AG10803 (cell line): ENCODE data around the gene SHC2.

ENCODE experiments used
- DNase-seq: peaks from one replicate; pipeline ENCODE4 v3.0.0; 2010; ENCODE audit warnings: low read depth
- H3K4me3 ChIP-seq: 2 replicates; pipeline ENCODE4 v1.5.1; 2011; ENCODE audit warnings: mild to moderate bottlenecking, low read length, control low read depth
- CTCF ChIP-seq: conservative IDR thresholded peaks from 2 replicates; pipeline ENCODE4 v1.5.1; 2011; ENCODE audit warnings: mild to moderate bottlenecking, low read length, control low read depth, inconsistent platforms

SHC2 gene

GRCh38 chr19:373391-374182, 87.2 kb downstream of the SHC2 start:
- no peak for DNase-seq
- no peak for TF ChIP-seq CTCF
- H3K4me3 ChIP-seq: no peak overlapping the region

DNA sequence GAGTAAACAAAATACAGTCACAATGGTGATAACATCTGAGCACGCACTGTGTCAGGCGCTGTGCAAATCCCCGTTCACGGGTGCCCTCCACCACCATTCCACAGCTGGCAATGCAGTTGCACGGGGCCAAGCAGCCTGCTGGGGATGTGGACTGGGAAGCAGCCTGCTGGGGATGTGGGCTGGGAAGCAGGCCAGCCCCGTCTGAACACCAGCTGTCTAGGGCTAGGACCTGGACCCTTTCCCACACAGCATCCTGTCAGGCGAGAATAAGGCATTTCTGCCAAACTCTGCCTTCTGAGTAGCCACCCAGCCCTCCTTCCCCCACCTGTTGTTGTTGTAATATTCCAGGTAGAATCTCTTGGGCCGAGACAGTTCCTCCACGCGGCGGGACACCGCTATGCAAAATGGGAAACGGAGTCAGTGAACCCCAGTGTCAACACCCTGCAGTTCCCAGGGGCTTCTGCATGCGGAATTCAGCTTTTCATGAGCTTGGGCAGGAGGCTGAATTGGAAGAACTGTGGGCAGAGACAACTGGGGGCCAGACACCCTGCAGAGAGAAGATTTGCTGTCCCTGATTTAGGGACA, 88.4 kb downstream of the SHC2 start:
- no peak for TF ChIP-seq CTCF
- H3K4me3 ChIP-seq: no peak overlapping the region
- peak; percentile 93 for DNase-seq

DNA sequence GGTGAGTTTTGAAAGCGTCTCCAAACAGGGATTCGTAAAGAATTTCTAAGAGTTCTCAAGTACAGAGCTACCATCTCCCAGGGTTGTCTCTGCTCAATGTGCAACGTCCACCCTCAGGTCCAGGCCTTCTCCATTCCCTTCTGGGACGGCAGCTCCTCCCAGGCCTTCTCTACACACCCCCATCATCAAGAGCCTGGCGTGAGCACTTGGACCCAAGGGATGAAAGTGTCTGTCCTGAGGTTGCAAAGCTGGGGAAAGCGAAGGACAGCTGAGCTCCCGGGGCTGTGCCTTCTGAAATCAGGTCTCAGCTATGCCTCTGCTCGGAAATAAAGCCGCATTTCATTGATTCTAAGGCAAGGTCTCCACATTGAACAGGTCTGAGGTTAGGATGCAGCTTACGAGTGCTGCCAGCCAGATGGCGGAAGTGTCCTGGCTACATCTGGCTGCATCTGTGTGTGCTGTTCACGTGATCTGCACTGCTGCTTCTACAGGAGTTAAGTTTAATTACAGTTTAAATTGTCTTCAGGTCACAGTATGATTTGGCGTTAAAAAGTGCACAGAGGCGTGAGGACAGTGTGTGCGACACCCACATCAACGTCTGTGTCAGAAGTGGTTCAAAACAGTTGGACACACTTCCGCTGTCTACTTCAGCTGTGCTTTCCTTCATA, 89.2 kb downstream of the SHC2 start:
- TF ChIP-seq CTCF: no peak
- no peak overlapping the region for H3K4me3 ChIP-seq
- DNase-seq: peak; percentile 35

DNA sequence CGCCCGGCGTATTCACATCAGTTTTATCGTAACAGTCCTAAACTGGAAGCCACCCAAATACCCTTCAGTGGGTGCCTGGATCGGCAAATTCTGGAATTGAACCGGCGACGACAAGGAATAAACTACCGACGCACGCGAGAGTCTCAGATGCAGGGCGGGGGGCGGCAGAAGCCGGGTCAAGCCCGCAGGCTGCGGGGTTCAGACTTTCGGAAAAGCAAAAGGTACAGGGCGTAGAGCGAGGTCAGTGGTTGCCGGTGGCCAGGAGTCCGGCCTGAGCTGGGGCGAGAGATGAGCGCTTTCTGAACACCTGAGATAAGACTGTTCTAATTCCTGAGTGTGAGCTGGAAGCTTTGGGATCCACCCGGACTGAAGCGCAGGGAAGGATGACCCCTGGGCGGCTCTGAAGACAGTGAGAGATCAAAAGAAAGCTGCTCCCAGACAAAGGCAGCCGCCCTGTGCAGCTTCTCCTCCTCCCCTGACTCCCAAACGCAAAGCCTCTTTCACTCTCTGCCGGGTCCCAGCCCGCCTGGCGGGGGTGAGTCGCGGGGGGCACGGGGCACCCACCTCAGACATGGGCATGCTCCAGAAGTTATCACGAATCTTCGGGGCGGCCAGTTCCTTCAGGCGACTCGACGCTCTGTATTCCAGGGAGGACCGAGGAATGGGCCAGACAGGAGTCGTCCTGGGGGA, 90.0 kb downstream of the SHC2 start:
- DNase-seq: no peak
- H3K4me3 ChIP-seq: no peak overlapping the region
- no peak for TF ChIP-seq CTCF

GRCh38 chr19:369876-370275, 91.0 kb downstream of the SHC2 start:
- no peak overlapping the region for H3K4me3 ChIP-seq
- DNase-seq: no peak
- no peak for TF ChIP-seq CTCF

GRCh38 chr19:369256-369655, 91.6 kb downstream of the SHC2 start:
- no peak for TF ChIP-seq CTCF
- H3K4me3 ChIP-seq: no peak overlapping the region
- no peak for DNase-seq
